MM.1S (cell line): ENCODE data around the gene PTPRD.

ENCODE experiments used
- EZH2 ChIP-seq: fragments of 300-600 bp; sonication (generic); optimal IDR thresholded peaks from 2 replicates; pipeline ENCODE3; 2017; ENCODE audit warnings: low read depth, mild to moderate bottlenecking, antibody characterized with exemption, low read length, mixed read lengths
- EZH2phosphoT487 ChIP-seq: fragments of 300-600 bp; sonication (generic); IDR thresholded peaks from 2 replicates; pipeline ENCODE4 v1.6.1; 2018; ENCODE audit warnings: antibody characterized with exemption, low read length
- TF ChIP-seq, protein P1 (sequence below): fragments of 300-600 bp; sonication (generic); IDR thresholded peaks from 2 replicates; pipeline ENCODE4 v1.5.1; 2016; ENCODE audit warnings: antibody characterized with exemption, low read length, mixed read lengths

DNA sequence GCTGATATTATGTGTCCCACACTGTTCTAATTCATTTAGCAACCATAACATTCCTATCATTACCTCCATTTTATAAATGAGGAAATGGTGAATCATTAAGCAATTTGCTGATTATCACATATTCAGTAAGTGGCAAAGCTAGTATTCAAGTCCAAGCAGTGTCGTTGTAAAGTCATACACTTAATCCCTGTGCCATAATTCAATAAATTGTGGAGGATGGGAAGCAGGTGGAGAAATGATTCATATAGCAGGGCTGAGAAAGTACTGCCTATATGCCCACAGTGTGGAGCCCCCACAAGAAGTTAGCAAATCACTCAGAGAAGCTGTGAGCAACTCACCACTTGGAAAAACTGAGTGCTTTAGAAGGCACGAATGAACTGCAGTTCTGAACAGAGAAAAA lies 691.0 kb downstream of the PTPRD start:
- TF ChIP-seq, protein P1, sequence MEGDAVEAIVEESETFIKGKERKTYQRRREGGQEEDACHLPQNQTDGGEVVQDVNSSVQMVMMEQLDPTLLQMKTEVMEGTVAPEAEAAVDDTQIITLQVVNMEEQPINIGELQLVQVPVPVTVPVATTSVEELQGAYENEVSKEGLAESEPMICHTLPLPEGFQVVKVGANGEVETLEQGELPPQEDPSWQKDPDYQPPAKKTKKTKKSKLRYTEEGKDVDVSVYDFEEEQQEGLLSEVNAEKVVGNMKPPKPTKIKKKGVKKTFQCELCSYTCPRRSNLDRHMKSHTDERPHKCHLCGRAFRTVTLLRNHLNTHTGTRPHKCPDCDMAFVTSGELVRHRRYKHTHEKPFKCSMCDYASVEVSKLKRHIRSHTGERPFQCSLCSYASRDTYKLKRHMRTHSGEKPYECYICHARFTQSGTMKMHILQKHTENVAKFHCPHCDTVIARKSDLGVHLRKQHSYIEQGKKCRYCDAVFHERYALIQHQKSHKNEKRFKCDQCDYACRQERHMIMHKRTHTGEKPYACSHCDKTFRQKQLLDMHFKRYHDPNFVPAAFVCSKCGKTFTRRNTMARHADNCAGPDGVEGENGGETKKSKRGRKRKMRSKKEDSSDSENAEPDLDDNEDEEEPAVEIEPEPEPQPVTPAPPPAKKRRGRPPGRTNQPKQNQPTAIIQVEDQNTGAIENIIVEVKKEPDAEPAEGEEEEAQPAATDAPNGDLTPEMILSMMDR: no peak
- TF ChIP-seq EZH2 (no peak), EZH2phosphoT487 (no peak)
